Fibroblast of mammary gland (primary cell): Measurements from ENCODE around the gene CSNK2A3.

Experiments
- DNase-seq: peaks from one replicate; pipeline ENCODE4 v3.0.0-alpha.2; 2010; ENCODE audit warnings: low read depth
- H3K4me3 ChIP-seq: 2 replicates; pipeline ENCODE4 v1.5.1; 2011; ENCODE audit warnings: low read depth, mild to moderate bottlenecking, low read length, moderate library complexity; ENCODE audit not compliant: control insufficient read depth
- TF ChIP-seq, protein P1 (sequence below): conservative IDR thresholded peaks from 2 replicates; pipeline ENCODE4 v1.5.1; 2011; ENCODE audit warnings: low read depth, low read length, inconsistent platforms; ENCODE audit not compliant: control insufficient read depth, insufficient read depth

CSNK2A3 gene

DNA sequence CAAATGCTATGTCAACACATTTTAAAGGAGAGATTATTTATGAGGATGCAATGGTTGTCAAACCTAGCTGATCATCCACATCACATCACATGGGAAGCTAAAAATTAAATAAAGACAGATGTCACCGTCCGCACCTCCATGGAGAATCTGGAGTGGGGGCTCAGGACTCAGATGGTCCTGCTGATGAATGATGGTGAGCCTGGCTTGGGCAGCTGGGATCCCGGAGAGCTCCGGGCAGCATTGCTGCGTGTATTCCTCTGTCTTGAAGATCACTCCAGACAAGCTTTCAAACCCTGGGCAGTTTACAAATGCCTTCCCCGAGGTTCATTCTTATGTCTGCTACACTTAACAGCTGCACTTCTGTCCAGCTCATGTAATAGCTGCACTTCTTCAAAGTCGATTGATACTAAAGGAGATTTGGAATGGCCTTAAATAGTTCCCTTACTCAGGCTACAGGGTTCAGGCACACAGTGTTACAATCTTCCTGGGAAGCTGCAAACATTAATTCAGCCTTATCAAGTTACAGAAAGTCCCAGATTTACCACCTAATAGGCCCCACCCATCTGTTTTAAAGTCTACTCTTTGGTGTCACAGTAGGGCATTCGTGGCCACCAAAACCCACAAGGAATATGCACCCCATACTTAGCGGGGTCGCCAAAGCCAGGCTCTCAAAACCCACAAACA lies 34.7 kb upstream of the CSNK2A3 start:
- no peak overlapping the region for H3K4me3 ChIP-seq
- no peak for DNase-seq
- TF ChIP-seq, protein P1, sequence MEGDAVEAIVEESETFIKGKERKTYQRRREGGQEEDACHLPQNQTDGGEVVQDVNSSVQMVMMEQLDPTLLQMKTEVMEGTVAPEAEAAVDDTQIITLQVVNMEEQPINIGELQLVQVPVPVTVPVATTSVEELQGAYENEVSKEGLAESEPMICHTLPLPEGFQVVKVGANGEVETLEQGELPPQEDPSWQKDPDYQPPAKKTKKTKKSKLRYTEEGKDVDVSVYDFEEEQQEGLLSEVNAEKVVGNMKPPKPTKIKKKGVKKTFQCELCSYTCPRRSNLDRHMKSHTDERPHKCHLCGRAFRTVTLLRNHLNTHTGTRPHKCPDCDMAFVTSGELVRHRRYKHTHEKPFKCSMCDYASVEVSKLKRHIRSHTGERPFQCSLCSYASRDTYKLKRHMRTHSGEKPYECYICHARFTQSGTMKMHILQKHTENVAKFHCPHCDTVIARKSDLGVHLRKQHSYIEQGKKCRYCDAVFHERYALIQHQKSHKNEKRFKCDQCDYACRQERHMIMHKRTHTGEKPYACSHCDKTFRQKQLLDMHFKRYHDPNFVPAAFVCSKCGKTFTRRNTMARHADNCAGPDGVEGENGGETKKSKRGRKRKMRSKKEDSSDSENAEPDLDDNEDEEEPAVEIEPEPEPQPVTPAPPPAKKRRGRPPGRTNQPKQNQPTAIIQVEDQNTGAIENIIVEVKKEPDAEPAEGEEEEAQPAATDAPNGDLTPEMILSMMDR: no peak

GRCh38 chr11:11387207-11387606 lies 34.2 kb upstream of the CSNK2A3 start:
- TF ChIP-seq, protein P1: no peak
- H3K4me3 ChIP-seq: no peak overlapping the region
- no peak for DNase-seq

GRCh38 chr11:11384829-11385228 lies 31.8 kb upstream of the CSNK2A3 start:
- no peak overlapping the region for H3K4me3 ChIP-seq
- no peak for DNase-seq
- TF ChIP-seq, protein P1: no peak

DNA sequence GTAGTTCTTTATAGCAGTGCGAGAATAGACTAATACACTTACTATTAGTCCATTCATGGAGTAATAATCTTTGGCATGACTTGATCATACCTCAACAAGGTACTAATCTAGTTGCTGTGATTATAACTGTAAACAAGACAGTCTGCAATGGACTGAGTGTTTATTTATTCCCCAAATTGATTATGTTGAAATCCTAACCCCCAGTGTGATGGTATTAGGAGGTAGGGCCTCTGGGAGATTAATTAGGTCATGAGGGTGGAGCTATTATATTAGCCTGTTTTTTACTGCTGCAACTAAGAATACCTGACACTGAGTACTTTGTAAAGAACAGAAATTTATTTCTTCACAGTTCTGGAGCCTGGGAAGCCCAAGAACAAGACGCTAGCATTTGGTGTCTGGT lies 30.9 kb upstream of the CSNK2A3 start:
- H3K4me3 ChIP-seq: no peak overlapping the region
- no peak for DNase-seq
- TF ChIP-seq, protein P1: no peak

GRCh38 chr11:11382858-11383532 lies 29.9 kb upstream of the CSNK2A3 start:
- DNase-seq: peak; percentile 11
- no peak overlapping the region for H3K4me3 ChIP-seq
- TF ChIP-seq, protein P1: no peak

GRCh38 chr11:11381471-11382105 lies 28.5 kb upstream of the CSNK2A3 start:
- no peak for DNase-seq
- TF ChIP-seq, protein P1: no peak
- H3K4me3 ChIP-seq: no peak overlapping the region
